A549 (cell line): ENCODE results near the gene BCAP31. TPM values are rescaled to one million over a fixed set of nuclear protein-coding genes. Genes with fewer than 3 reads are reported as not detected.

Experiments
- ATAC-seq, 2 experiments: fragments of 200-7000 bp in 1 of 2; fragments of >200 bp in 1 of 2; cut with Nextera tagmentation in 1 of 2; cut with Tn5 transposase in 1 of 2; 3 replicates each; pipeline versions ENCODE4 v1.8.0 to v1.9.1; 2018 to 2020; ENCODE audit warnings: mild to moderate bottlenecking in 1 of 2, moderate library complexity in 1 of 2
- CTCF ChIA-PET: fragments of 300-600 bp; sonication (Branson Sonifier 250); formaldehyde crosslinking; extraction: SDS; loops from one replicate; lab custom pipeline; 2021; ENCODE audit warnings: antibody characterized with exemption, inconsistent platforms; lab: Yijun Ruan, JAX
- POLR2A ChIA-PET: fragments of 350-600 bp; formaldehyde crosslinking; extraction: SDS; loops from one replicate; lab custom pipeline; 2021; ENCODE audit warnings: antibody characterized with exemption, inconsistent platforms; lab: Yijun Ruan, JAX
- DNase-seq, 2 experiments: peaks; one replicate each; pipeline versions ENCODE4 v3.0.0 to v3.0.0-alpha.2; 2011 to 2016; ENCODE audit warnings: low read depth in 1 of 2, low spot score in 1 of 2
- FAIRE-seq: peaks from 2 replicates; lab custom pipeline; 2011; peaks lifted over from hg19 to GRCh38; lab: Jason Lieb, UNC
- H3K27ac ChIP-seq, 2 experiments: fragments of >200 bp; sonication (Bioruptor Twin); formaldehyde crosslinking; 3 replicates each; pipeline ENCODE4 v1.5.1; 2016 to 2017
- H3K4me1 ChIP-seq: fragments of >200 bp; sonication (Bioruptor Twin); formaldehyde crosslinking; 3 replicates; pipeline ENCODE4 v1.6.1; 2016
- H3K4me2 ChIP-seq: fragments of >200 bp; sonication (Bioruptor Twin); formaldehyde crosslinking; 3 replicates; pipeline ENCODE4 v1.6.1; 2016
- H3K4me3 ChIP-seq: fragments of >200 bp; sonication (Bioruptor Twin); formaldehyde crosslinking; 3 replicates; pipeline ENCODE4 v1.5.1; 2016
- H3K9me3 ChIP-seq: fragments of >200 bp; sonication (Bioruptor Twin); formaldehyde crosslinking; 3 replicates; pipeline ENCODE4 v1.6.1; 2016
- CBX8 ChIP-seq: fragments of 200-600 bp; sonication (generic); IDR thresholded peaks from 2 replicates; pipeline ENCODE4 v1.6.1; 2016
- CHD2 ChIP-seq: fragments of 150-350 bp; IDR thresholded peaks from 2 replicates; pipeline ENCODE4 v1.6.1; 2014; ENCODE audit warnings: low read length; ENCODE audit not compliant: partially characterized antibody
- ELK1 ChIP-seq: fragments of 150-350 bp; IDR thresholded peaks from 2 replicates; pipeline ENCODE4 v1.6.1; 2014; ENCODE audit warnings: low read depth, mild to moderate bottlenecking, low read length
- FOSL2 ChIP-seq, 2 experiments: fragments of 450-650 bp in 1 of 2; fragments of >200 bp in 1 of 2; sonication (Bioruptor Twin) in 1 of 2; formaldehyde crosslinking; IDR thresholded peaks; 2 replicates each; pipeline versions ENCODE4 v1.5.0 to v1.6.1; 2016 to 2020; ENCODE audit warnings: mild to moderate bottlenecking in 1 of 2, moderate library complexity in 1 of 2
- GATA3 ChIP-seq: IDR thresholded peaks from 2 replicates; pipeline ENCODE4 v1.6.1; 2012; ENCODE audit warnings: borderline replicate concordance
- HMGXB4 ChIP-seq: fragments of 250-450 bp; sonication (Bioruptor Pico); IDR thresholded peaks from 2 replicates; pipeline ENCODE4 v1.5.0; 2021; ENCODE audit warnings: mild to moderate bottlenecking, moderate library complexity, borderline replicate concordance
- HOXA7 ChIP-seq: fragments of 250-450 bp; sonication (Bioruptor Pico); IDR thresholded peaks from 2 replicates; pipeline ENCODE4 v1.5.0; 2020; ENCODE audit warnings: mild to moderate bottlenecking, moderate library complexity
- HOXB13 ChIP-seq: fragments of 250-450 bp; sonication (Bioruptor Pico); IDR thresholded peaks from 2 replicates; pipeline ENCODE4 v1.5.0; 2020; ENCODE audit warnings: low read depth, mild to moderate bottlenecking, moderate library complexity
- JUN ChIP-seq, 2 experiments: fragments of >200 bp; sonication (Bioruptor Twin); formaldehyde crosslinking; IDR thresholded peaks; 2 replicates in 1 of 2; 3 replicates in 1 of 2; pipeline ENCODE4 v1.6.1; 2016 to 2017
- MAX ChIP-seq: IDR thresholded peaks from 2 replicates; pipeline ENCODE4 v1.6.1; 2012
- NFE2L2 ChIP-seq: fragments of 150-350 bp; conservative IDR thresholded peaks from 2 replicates; pipeline ENCODE4 v1.6.1; 2014; ENCODE audit warnings: low read length
- NR3C1 ChIP-seq: fragments of >200 bp; sonication (Bioruptor Twin); formaldehyde crosslinking; IDR thresholded peaks from 3 replicates; pipeline ENCODE4 v1.6.1; 2017
- POLR2A ChIP-seq: IDR thresholded peaks from 2 replicates; pipeline ENCODE4 v1.6.1; 2012; ENCODE audit warnings: mild to moderate bottlenecking, low read length
- RAD21 ChIP-seq, 2 experiments: fragments of >200 bp in 1 of 2; sonication (Bioruptor Twin) in 1 of 2; formaldehyde crosslinking in 1 of 2; IDR thresholded peaks in 1 of 2; conservative IDR thresholded peaks in 1 of 2; 2 replicates in 1 of 2; 3 replicates in 1 of 2; pipeline ENCODE4 v1.6.1; 2012 to 2018; ENCODE audit warnings: inconsistent platforms in 1 of 2
- RNF2 ChIP-seq: fragments of 200-600 bp; sonication (generic); IDR thresholded peaks from 2 replicates; pipeline ENCODE4 v1.6.1; 2016; ENCODE audit warnings: low read depth, mild to moderate bottlenecking, antibody characterized with exemption, moderate library complexity, borderline replicate concordance
- SREBF2 ChIP-seq: fragments of 450-650 bp; IDR thresholded peaks from 2 replicates; pipeline ENCODE4 v1.6.1; 2014; ENCODE audit warnings: mild to moderate bottlenecking, moderate library complexity
- ZNF302 ChIP-seq: fragments of 250-450 bp; sonication (Bioruptor Pico); IDR thresholded peaks from 2 replicates; pipeline ENCODE4 v1.9.0; 2021; ENCODE audit warnings: inconsistent platforms, mild to moderate bottlenecking, moderate library complexity
- WGBS: methylation state at CpG from one replicate; pipeline ENCODE4 v1.1.6; 2017; ENCODE audit errors: missing lambda C conversion rate; 5-methylcytosine and 5-hydroxymethylcytosine counted together
- polyA plus RNA-seq, 4 experiments: library from polyadenylated mRNA; depleted of rRNA in 3 of 4; stranded (reverse); fragments of >200 nt; fragmentation: RNase III in 1 of 4; extraction: RNeasy Plus Mini Kit Qiagen cat#74134 plus additional on column Dnase treatment in 1 of 4; gene quantifications; 2 replicates in 3 of 4; 3 replicates in 1 of 4; pipeline ENCODE4 v1.2.3, GENCODE V29; 2011 to 2017

Gene BCAP31
- polyA plus RNA-seq, 2 of the 4 experiments (the other 2 are of a cell fraction): 217 to 349 TPM

GRCh38 chrX:153733651-153734240 is 9.6 kb upstream of the BCAP31 start:
- FAIRE-seq (no peak), DNase-seq (no peak), ATAC-seq (no peak)
- POLR2A ChIA-PET: interaction anchor here (0.5 kb wide), 1 partner anchor 25 kb away, joined by 5 read pairs; no protein-coding TSS in a partner anchor
- H3K4me3 ChIP-seq: no peak overlapping the region
- H3K4me2 ChIP-seq: no peak overlapping the region
- CTCF ChIA-PET: no interaction called here
- no peaks in the 10 kb centered on the region for H3K9me3 ChIP-seq
- WGBS: 80% methylated on average over 7 of the region's 15 CpGs
- no peak for TF ChIP-seq SREBF2
- TF ChIP-seq MAX: no peak
- no peak for TF ChIP-seq RNF2
- no peak for TF ChIP-seq ZNF302
- no peak for TF ChIP-seq GATA3
- no peak for TF ChIP-seq ELK1
- TF ChIP-seq FOSL2 (IDR thresholded peaks at IDR 0.05): no peak
- no peak for TF ChIP-seq FOSL2 (CRISPR knock-in tag; IDR thresholded peaks at IDR 0.05)
- no peak for TF ChIP-seq JUN (IDR thresholded peaks at IDR 0.05)
- no peak for TF ChIP-seq HOXA7 (CRISPR knock-in tag)
- no peak for TF ChIP-seq RAD21 (conservative IDR thresholded peaks at IDR 0.05 in 1 of 2, IDR thresholded peaks at IDR 0.05 in 1 of 2)
- no peak overlapping the region for H3K27ac ChIP-seq
- H3K4me1 ChIP-seq: no peaks in the 10 kb centered on the region

GRCh38 chrX:153732401-153732800 is 8.2 kb upstream of the BCAP31 start:
- ChIA-PET CTCF (interaction anchor here (2.0 kb wide), 1 partner anchor 32 kb away, joined by 7 read pairs; the partner anchor contains the start of gene PLXNB3), POLR2A (no interaction called here)
- Histone ChIP-seq H3K27ac (no peak overlapping the region), H3K4me3 (no peak overlapping the region), H3K4me2 (no peak overlapping the region), H3K4me1 (no peaks in the 10 kb centered on the region), H3K9me3 (no peaks in the 10 kb centered on the region)
- FAIRE-seq: no peak
- TF ChIP-seq CBX8 (no peak), HOXB13 (no peak), FOSL2 (IDR thresholded peaks at IDR 0.05) (no peak), FOSL2 (CRISPR knock-in tag; IDR thresholded peaks at IDR 0.05) (no peak), NR3C1 (no peak)
- no peak for DNase-seq
- 77% methylated on average over 14 of the region's 14 CpGs for WGBS
- ATAC-seq: no peak

- no peak for ATAC-seq
- no peak overlapping the region for H3K27ac ChIP-seq
- peaks cover 4% of the 10 kb centered on the region for H3K4me1 ChIP-seq
- no peaks in the 10 kb centered on the region for H3K9me3 ChIP-seq
- no peak overlapping the region for H3K4me2 ChIP-seq
- no peak for FAIRE-seq
- TF ChIP-seq CHD2 (no peak), POLR2A (no peak), NFE2L2 (no peak), HMGXB4 (CRISPR knock-in tag) (no peak), ELK1 (no peak)
- 61% methylated on average over 3 of the region's 3 CpGs for WGBS
- POLR2A ChIA-PET: no interaction called here
- no peak for DNase-seq
- CTCF ChIA-PET: interaction anchor here (2.0 kb wide), 1 partner anchor 32 kb away, joined by 7 read pairs; the partner anchor contains the start of gene PLXNB3
- no peak overlapping the region for H3K4me3 ChIP-seq
Observed at GRCh38 chrX:153731845-153732215, 7.6 kb upstream of the BCAP31 start.
